NCI-H2081 treated with DMSO at 0.1 percent for 48 hours (cell line): ENCODE results near the gene ZNF280A.
"Not testable (repeated sequence)": the region's sequence is repeated elsewhere in the genome, so short reads cannot be mapped to it uniquely, and the experiment has no call there.

Source experiments
- DNase-seq: peaks from one replicate; lab custom pipeline; 2025; lab: John Stamatoyannopoulos, UW

ZNF280A gene

DNA sequence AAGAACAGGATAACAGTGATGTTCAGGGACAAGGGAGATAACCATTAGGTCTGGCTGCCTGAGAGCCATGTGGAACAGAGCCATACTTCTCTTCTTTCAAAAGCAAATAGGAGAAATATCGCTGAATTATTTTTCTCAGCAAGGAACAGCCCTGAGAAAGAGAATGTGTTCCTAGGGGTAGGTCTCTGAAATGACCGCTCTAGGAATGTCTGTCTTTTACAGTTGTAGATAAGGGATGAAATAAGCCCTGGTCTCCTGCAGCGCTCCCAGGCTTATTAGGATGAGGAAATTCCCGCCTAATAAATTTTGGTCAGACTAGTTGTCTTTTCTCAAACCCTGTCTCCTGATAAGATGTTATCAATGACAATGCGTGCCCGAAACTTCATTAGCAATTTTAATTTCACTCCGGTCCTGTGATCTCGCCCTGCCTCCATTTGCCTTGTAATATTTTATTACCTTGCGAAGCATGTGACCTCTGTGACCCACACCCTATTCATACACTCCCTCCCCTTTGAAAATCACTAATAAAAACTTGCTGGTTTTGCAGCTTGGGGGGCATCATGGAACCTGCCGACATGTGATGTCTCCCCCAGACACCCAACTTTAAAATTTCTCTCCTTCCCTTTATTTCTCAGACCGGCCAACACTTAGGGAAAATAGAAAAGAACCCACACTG, 51.1 kb downstream of the ZNF280A start:
- DNase-seq: not testable (repeated sequence)

DNA sequence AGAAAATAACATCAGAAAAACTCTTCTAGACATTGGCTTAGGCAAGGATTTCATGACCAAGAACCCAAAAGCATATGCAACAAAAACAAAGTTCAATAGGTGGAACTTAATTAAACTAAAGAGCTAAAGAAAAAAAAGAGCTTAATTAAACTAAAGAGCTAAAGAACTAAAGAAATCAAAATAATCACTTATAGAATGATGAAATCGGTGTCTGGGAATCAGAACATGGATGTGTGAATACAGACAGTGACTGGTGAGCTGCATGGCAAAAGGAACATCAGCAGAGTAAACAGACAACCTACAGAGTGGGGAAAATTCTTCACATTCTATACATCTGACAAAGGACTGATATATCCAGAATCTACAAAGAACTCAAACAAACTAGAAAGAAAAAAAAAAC, 53.0 kb downstream of the ZNF280A start:
- no peak for DNase-seq

DNA sequence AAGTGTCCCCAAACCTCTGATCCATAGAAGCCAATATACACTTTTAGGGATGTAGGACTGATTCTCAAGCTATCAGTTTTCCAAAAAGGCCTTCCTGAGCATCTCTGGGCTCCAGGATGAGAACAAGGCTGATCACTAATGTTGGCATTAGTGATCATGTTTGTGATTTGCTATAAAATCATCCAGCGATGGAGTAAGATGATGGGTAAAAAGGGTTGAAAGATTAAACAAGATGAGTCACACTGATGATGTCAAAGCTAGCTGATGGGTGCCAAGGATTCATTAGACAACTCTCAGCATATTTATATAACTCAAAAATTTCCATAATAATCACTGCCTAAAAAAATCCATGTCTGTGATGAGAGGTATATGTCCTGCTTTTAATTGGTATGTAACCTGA, 54.3 kb downstream of the ZNF280A start:
- no peak for DNase-seq

DNA sequence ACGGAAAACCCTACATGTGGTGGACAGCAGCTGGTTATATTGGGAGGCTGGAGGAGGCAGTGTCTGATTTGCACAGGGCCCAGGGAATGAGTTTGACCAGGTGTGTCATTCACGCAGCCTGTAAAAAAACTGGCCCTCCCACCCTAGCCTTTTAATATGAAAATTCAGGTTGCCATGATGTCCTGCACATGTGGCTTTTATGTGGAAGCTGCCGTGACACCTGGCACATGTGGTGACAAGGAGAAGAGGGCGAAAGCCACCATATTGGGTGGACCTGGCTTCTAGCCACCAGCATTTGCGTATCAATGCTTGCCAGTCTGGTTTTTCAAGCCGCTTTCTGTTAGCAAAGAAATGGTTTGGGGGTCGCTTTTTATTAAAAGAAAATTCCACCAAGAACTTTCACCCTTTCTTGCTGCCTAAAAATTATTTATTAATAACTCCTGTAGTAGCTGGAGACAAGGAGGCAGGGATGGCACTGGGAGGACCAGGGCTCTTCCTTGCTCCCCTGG, 54.9 kb downstream of the ZNF280A start:
- no peak for DNase-seq

DNA sequence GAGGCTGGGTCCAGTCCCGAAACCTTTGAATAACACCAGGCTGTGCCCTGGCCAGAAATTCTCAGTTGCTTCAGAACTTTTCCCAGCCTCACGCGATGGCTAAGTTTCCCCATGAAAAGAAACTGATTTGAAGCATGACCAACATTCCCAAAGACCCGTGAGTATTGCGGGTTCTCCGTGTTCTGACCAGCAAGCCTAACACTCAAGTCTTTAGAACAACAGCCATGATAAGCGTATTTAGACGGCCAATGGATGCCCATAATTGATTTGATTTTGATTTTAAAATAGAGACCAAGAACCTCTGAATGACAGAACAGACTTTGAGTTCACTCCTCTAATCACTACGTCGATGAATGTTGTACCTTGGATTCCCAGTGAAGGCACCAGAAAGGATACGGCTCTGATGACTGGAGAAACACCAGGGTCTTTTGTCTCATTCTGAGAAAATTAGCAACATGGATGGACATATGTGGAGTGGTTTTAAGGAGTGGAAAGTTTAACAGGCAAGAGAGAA, 55.5 kb downstream of the ZNF280A start:
- DNase-seq: no peak

DNA sequence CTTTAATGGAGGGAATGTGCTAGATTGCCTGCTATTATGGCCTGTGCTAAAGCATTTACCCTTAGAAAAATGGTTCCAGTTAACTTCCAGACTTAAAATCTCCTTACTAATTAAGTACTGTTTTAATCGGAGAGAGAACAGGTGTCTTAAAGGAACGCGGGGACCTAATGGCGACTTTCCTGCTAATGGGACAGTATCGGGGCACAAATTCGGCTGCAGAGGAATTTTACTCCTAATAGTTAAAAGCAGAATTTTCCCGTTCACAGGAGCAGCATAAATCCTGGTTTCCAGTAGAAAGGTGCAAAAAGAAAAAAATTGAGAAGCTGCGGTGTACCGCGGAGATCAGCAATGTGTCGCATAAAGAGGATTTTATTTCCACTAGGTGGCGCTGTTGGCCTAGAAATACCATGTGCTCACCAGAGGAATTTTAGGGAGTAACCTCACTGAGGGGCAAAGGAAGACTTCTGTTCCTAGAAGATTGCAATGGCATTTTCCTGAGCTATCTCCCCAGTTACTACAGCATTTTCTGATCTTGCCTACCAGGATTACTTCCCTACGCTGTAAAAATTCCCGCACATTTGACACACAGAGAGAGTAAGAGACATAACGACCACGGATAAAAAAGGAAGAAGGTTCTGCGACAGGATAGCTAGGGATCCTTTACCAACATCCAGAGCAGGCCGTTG, 56.1 kb downstream of the ZNF280A start:
- no peak for DNase-seq
